Kidney epithelial cell (primary cell): ENCODE results near the gene VEZF1. TPM values are rescaled to one million over a fixed set of nuclear protein-coding genes. Genes with fewer than 3 reads are reported as not detected.
A peak's percentile ranks its signal among the peaks of the same experiment; 100 is the strongest.

Experiments used
- DNase-seq: peaks from one replicate; pipeline ENCODE4 v3.0.0-alpha.2; 2010; ENCODE audit warnings: low read depth
- H3K27me3 ChIP-seq: 2 replicates; pipeline ENCODE4 v1.6.0; 2011; ENCODE audit warnings: low read length; ENCODE audit not compliant: control insufficient read depth, insufficient read depth
- H3K36me3 ChIP-seq: 2 replicates; pipeline ENCODE4 v1.5.1; 2011; ENCODE audit warnings: low read length; ENCODE audit not compliant: control insufficient read depth, insufficient read depth
- H3K4me3 ChIP-seq: 2 replicates; pipeline ENCODE4 v1.5.1; 2011; ENCODE audit warnings: low read depth, mild to moderate bottlenecking, control low read depth, low read length
- CTCF ChIP-seq: IDR thresholded peaks from 2 replicates; pipeline ENCODE4 v1.5.1; 2011; ENCODE audit warnings: mild to moderate bottlenecking, moderate library complexity, low read length, control low read depth, inconsistent platforms; ENCODE audit not compliant: insufficient read depth, poor library complexity, severe bottlenecking
- total RNA-seq: library from RNA; depleted of rRNA; stranded (reverse); fragments of >200 nt; gene quantifications from 2 replicates; pipeline ENCODE4 v1.2.3, GENCODE V29; 2015

The VEZF1 gene
- total RNA-seq, 1 donor from 2014 or later = 78.3 TPM

GRCh38 chr17:58005728-58006559 is 17.9 kb upstream of the VEZF1 start:
- peaks cover 1% of the 10 kb centered on the region for H3K36me3 ChIP-seq
- H3K27me3 ChIP-seq = no peaks in the 10 kb centered on the region
- DNase-seq = no peak
- H3K4me3 ChIP-seq = peak overlapping the region; percentile 94
- TF ChIP-seq CTCF = no peak

- H3K4me3 ChIP-seq = peak overlapping the region; percentile 94
- H3K27me3 ChIP-seq = no peaks in the 10 kb centered on the region
- peaks cover 1% of the 10 kb centered on the region for H3K36me3 ChIP-seq
- DNase-seq = no peak
- TF ChIP-seq CTCF = no peak
Observed at GRCh38 chr17:58005031-58005727, 17.1 kb upstream of the VEZF1 start.

GRCh38 chr17:58004060-58004459 is 16.0 kb upstream of the VEZF1 start:
- no peak for DNase-seq
- TF ChIP-seq CTCF = no peak
- no peak overlapping the region for H3K4me3 ChIP-seq
- no peaks in the 10 kb centered on the region for H3K27me3 ChIP-seq
- H3K36me3 ChIP-seq = peaks cover 1% of the 10 kb centered on the region

GRCh38 chr17:58002973-58003372 is 14.9 kb upstream of the VEZF1 start:
- H3K36me3 ChIP-seq = peaks cover 1% of the 10 kb centered on the region
- no peak for DNase-seq
- H3K4me3 ChIP-seq = no peak overlapping the region
- TF ChIP-seq CTCF = no peak
- no peaks in the 10 kb centered on the region for H3K27me3 ChIP-seq

GRCh38 chr17:58002154-58002948 is 14.3 kb upstream of the VEZF1 start:
- H3K4me3 ChIP-seq = no peak overlapping the region
- no peak for TF ChIP-seq CTCF
- peaks cover 1% of the 10 kb centered on the region for H3K36me3 ChIP-seq
- no peak for DNase-seq
- no peaks in the 10 kb centered on the region for H3K27me3 ChIP-seq
